ENCODE results near the gene POU5F1.
A peak's percentile ranks its signal among the peaks of the same experiment; 100 is the strongest.
"Not testable (repeated sequence)": the region's sequence is repeated elsewhere in the genome, so short reads cannot be mapped to it uniquely, and the experiment has no call there.

The POU5F1 gene

DNA sequence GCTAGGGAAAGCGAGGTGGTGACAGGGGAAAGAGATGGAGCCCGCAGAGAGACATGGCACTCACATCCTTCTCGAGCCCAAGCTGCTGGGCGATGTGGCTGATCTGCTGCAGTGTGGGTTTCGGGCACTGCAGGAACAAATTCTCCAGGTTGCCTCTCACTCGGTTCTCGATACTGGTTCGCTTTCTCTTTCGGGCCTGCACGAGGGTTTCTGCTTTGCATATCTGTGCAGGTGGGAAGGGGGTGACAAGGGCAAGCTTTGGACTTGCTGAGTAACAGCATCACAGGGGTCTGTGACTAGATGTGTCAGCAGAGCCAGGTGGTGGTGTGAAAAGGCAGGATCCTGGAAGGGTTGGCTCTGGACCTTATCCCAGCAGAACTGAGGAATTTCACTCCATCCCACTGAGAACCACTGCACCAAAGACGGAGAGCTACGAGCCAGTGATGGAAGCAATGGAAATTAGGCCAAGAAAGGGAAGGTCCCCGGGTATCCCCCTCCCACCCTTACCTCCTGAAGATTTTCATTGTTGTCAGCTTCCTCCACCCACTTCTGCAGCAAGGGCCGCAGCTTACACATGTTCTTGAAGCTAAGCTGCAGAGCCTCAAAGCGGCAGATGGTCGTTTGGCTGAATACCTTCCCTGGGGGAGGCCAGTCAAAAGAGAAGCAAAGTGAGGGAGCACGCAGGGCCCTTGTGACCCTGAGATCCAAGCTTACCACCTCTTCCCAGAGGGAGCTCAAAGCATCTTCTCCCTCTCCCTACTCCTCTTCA lies 5.2 kb downstream of the POU5F1 start:
- DNase-seq (ENCODE audit: low spot score): not testable (repeated sequence)

DNA sequence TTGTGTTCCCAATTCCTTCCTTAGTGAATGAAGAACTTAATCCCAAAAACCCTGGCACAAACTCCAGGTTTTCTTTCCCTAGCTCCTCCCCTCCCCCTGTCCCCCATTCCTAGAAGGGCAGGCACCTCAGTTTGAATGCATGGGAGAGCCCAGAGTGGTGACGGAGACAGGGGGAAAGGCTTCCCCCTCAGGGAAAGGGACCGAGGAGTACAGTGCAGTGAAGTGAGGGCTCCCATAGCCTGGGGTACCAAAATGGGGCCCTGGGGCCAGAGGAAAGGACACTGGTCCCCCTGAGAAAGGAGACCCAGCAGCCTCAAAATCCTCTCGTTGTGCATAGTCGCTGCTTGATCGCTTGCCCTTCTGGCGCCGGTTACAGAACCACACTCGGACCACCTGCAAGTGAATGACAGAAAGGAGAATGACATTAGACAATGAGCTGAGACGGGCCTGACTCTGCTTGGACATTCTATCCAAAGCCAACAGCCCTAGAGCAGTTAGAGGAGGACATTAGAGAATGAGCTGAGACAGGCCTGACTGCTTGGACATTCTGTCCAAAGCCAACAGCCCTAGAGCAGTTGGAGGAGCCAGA lies 5.9 kb downstream of the POU5F1 start:
- DNase-seq (ENCODE audit: low spot score): not testable (repeated sequence)

DNA sequence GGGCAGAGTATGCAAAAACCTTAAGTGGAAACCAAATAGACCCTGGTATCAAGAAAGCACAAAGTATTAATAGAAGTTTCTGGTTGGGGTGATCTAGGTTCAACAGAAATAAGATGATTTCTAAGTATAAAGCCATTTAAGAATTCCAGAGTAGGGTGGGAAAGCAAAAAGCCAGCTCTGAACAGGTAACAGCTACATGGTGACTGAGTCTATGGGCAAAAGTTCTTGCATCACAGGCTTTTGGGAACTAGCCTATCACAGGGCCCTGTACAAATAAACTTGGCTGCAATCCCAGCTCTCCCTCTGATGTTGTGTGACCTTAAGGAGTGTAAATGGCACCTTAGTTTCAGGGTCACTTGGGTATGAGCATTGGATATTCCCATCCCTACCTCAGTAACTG lies 6.6 kb downstream of the POU5F1 start:
- DNase-seq (ENCODE audit: low spot score): no peak

DNA sequence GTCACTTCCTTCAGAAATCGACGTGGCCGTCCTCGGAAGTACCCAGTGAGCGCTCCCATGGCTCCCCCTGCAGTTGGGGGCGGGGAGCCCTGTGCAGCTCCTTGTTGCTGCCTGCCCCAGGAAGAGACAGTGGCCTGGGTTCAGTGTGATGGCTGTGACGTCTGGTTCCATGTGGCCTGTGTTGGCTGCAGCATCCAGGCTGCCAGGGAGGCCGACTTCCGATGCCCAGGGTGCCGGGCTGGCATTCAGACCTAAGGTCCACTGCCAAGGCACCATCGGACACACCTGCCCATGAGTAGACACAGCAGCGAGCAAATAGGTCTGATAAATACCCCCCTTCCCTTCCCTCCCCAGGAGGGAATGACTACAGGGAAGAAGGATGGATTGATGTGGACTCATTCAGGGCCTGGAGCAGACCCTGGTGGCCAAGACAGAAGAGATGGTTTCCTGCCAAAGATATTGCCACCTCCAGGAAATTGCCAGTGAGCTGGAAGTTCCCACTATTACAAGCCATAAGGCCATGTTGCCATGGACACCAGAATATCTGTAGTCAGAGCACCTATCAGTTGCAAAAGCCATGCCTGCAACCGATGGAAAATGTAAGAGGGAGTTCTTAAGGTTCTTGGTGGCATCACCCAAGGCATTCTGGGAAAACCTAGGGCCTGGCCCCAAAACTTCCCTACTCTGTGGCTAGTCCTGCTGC lies 7.9 kb downstream of the POU5F1 start:
- no peak for DNase-seq (ENCODE audit: low spot score)

DNA sequence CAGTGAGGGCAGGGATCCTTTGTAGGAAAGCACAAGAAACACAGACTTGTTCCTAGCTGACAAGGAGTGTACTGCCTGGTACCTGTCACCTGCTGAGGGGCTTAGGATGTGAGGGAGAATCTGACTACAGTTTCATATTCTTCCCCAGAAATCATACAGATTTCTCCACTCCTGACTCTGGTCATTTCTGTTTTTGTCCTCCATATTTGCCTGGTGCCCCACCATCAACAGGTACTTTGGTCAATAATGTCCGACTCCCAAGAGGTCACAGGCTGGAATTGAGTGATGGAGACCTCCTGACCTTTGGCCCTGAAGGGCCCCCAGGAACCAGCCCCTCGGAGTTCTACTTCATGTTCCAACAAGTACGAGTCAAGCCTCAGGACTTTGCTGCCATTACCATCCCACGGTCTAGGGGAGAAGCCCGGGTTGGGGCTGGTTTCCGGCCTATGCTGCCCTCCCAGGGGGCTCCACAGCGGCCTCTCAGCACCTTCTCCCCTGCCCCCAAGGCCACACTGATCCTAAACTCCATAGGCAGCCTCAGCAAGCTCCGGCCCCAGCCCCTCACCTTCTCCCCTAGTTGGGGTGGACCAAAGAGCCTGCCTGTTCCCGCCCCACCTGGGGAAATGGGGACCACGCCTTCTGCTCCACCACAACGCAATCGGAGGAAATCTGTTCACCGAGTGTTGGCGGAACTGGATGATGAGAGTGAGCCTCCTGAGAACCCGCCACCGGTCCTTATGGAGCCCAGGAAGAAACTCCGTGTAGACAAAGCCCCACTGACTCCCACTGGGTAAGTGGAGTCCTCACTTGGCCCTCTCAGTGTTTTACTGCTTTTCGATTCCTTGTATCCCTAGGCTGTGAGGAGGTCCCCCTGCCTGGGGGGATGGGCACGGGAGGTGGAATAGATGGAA lies 9.0 kb downstream of the POU5F1 start:
- DNase-seq (ENCODE audit: low spot score): no peak

DNA sequence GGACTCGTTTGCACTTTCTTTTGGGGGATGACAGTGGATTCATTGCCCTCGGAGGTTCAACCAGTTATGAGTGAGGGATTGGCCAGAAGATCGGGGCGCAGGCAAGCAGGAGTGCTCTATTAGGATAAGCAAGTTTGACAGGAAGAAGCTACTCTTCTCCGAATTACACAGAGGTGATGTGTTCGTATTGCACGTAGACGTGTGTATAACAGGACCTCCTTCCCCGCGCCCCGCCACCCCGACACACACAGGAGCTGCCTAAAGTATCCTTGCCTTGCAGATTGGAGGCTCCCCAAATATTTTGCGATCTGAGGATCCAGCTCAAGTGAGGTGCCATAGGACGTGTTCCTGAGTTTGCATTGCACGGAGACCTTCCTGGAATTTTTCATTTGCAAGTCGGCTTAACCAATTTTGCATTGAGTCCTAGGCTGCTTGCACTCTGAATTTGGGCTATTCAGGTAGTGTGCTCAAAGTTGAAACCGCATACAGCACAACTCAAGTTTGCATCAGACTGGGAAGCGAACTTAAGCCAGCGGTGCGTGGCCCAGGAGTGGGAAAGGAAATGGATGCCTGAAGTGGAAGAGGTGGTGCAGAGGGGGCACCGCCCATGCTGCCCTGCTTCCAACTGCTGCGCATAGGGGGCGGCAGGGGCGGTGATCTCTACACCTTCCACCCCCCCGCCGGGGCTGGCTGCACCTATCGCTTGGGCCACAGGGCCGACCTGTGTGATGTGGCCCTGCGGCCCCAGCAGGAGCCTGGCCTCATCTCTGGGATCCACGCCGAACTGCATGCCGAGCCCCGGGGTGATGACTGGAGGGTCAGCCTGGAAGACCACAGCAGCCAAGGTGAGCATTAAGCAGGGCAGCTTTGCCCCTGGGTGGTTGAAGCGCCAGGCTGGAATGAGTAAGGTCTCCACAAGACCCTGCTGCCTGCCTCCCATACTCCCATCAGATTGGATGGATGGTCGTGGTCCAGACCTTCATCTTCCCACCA lies 11.3 kb downstream of the POU5F1 start:
- DNase-seq (ENCODE audit: low spot score): peak; percentile 9

DNA sequence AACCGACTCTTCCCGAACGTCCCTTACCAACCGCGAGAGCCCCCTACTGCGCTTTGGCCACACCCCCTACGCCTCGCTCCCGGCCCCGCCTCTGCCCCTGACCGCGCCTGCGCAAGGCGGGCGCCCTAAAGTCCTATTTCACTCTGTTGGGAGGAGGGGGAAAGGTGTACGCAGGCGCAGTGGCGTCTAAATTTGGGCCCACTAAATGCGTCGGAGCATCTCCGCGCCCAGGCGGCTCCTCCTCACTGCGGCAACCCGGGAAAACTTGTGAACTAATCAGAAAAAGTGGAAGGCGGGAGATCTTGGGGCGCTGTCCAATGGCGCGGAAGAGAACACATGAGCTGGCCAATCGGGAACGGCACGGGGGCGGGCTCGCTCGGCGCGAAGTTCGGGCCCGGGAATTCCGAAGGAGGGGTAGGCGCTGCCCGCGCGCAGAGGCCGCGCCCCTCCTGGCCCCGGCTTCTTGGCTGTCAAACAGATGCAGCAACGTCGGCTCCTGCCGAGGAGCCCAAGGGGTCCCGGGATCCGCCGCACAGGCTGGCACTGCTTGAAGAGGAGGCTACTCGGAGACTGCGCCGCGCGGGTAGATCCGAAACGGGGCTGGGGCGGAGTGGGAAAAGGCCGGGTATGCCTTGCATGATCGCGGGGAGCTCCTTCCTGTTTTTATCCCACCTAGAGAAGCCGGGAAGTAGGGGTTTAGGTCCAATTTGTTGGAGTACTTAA lies 12.2 kb downstream of the POU5F1 start, which contains the start of gene TCF19:
Gene TCF19 (plus strand): TSS at position 450 of the 723 bp plus-strand sequence. CDS start 881 bp downstream, outside the sequence.
- peak; percentile 99 for DNase-seq (ENCODE audit: low spot score)

DNA sequence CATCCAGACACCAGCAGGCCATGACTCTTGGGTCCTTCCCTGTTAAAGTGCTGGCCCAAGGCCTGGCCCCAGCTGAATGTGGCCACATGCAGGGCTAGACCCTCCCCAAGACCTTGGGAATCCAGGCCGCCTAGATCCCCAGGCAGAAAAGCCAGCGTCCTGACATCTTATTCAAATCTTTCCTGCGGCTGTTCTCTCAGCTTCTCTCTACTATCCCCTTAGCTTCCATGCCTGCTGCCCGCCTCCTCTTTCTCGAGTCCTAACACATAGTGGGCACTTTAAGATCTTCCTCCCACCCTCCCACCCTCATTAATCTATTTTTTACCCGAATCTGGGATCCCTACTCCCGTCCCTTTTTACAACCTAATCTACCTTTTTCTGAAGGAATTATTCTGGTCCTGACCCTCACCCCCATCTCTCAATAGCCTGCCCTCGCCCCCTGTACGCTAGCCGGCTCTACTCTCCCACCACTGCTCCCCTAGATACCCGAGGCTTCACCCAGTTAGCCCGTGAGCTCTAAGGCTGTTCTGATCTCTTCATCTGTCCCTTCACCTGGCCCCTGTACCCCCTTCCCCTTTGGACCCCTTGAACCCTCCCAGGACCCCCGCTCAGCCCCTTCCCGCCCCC lies 12.9 kb downstream of the POU5F1 start, which contains the start of gene CCHCR1:
Gene CCHCR1 (minus strand): TSS at position 290 of the 627 bp plus-strand sequence. CDS start 202 bp downstream, at position 88.
- no peak for DNase-seq (ENCODE audit: low spot score)

DNA sequence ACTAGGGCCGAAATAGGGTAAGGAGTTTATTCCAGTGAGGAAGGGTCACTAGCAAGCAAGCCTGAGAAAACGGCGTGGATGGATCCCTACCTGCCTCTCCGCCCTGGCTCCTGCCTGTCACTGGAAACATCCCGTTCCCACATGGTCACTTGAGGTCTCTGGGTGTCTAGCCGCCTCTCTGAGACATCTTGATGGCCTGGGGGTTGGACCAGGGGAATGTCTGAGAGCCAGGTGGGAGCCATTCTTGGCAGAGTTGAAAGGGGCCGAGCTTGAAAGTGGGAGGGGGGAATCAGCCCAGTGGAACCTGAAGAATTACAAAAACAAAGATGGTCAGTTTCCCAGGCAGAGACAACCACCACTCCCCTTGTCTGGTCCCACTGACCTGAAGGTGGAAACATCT lies 13.8 kb downstream of the POU5F1 start:
- no peak for DNase-seq (ENCODE audit: low spot score)

DNA sequence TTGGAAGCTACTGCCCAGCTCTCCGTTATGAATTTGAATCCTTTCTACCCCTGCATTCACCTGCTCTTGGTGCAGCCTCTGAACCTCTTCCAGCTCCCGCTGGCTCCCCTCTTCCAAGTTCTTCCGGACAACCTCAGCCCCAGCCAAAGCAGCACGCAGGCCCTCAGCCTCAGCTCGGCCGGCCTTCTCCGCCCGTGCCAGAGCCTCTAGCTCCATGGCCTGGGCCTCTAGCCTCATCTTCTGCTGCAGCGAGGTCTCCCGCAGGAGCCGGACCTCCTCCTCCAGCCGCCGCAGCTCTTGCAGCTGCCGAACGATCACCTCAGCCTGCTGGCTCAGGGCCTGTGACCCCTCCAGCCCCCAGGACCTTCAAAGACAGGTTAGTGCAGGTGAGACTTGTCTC lies 16.0 kb downstream of the POU5F1 start:
- no peak for DNase-seq (ENCODE audit: low spot score)

DNA sequence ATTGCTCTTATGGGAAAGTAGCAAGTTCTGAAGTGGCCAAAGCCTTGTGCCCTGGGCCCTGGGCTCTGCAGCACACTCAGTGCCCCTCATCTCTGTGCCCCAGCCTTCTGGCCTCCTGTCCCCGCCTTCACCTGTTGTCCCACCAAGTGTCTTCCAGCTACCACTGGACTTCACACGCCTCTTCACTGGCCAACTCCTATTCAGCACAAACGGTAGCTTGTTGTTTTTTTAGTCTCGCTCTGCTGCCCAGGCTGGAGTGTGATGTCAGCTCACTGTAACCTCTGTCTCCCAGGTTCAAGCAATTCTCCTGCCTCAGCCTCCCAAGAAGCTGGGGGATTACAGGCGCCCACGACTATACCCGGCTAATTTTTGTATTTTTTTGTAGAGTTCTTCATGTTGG lies 17.7 kb downstream of the POU5F1 start:
- DNase-seq (ENCODE audit: low spot score): no peak

DNA sequence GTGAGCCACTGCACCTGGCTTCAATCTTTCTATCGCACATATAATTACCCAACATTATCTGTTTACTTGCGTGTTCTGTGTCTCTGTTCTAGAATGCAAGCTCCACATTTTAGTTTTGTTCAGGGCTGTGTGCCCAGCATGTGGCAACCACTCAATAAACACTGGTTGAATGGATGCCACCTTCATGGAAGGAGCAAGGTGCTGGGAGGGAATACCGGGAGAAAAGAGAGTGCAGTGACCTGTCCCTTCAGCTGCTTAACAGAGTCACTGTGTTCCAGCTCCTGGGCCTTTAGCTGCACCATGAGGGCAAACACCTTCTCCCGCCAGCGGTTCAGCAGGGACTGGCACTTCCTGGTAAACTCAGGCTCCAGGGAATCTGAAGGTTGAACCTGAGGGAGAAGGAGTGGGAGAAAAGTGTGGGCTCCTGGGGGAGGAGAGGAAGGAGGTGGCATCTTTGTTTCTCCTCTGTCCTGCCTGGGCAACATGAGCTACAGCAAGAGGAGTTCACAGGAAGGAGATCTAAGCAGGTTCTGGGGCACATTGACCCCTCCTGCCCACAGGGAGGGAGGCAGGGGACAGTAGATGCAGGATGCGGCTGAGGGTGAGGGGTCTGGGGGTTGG lies 20.5 kb downstream of the POU5F1 start:
- DNase-seq (ENCODE audit: low spot score): no peak

DNA sequence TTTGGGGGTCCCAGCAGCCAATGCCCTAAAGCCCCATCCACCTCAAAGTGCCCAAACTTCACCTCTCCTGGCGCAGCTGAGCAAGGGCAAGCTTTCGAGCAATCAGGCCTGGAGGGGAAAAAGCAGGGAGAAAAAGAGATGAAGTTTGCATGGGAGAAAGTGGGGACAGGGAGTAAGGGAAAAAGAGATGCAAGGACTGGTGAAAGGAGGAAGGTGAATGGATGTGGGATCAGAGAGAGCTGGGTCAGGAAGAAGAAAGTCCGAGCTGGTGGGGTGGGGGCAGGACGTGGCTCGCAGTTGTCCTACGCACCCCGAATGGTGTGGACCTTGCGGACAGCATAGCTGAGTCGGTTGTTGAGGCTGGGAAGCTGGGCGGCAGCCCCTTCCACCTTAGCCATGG lies 25.1 kb downstream of the POU5F1 start:
- DNase-seq (ENCODE audit: low spot score): no peak

DNA sequence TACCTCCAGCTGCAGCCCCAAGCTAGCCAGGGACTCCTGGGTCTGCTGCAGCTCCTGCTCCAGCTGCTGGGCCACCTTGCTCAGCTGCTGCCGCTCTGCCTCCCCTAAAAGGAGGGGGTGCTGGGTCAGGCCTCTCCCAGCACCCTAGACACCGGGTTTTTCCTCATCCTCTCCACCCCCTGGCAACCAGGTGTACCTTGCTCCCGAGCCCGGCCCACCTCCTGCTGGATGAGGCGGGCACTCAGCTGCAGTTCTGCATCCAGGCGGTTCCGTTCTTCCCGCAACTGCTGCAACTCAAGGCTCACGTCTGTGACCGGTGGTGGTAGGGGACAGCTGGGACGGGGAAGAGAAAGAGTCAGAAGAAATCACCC lies 25.5 kb downstream of the POU5F1 start:
- DNase-seq (ENCODE audit: low spot score): no peak

DNA sequence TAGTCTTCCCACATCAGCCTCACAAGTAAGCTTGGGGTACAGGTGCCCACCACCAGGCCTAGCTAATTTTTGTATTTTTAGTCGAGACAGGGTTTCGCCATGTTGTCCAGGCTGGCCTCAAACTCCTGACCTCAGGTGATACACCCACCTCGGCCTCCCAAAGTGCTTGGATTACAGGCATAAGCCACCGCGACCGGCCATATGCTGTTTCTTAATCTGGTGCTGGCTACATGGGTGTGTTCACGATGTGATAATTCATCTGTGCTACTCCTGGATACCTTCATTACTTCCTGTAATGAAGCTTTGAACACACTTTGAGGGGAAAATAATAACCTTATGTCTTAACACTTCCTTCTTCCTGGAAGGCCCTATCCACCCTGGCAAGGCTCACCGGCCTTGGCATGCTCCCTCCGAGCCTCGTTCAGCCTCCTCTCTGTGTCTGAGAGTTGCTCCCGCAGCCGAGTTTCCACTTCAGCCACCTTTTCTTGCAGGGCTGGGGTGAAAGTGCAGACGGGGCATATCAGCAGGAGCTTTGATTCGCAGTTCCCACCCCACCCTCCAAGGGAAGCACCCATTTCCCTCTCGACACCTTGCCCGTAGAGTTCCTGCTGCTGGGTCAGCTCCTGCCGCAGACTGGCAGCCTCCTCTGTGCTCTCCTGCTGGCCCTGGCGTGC lies 26.0 kb downstream of the POU5F1 start:
- DNase-seq (ENCODE audit: low spot score): no peak

DNA sequence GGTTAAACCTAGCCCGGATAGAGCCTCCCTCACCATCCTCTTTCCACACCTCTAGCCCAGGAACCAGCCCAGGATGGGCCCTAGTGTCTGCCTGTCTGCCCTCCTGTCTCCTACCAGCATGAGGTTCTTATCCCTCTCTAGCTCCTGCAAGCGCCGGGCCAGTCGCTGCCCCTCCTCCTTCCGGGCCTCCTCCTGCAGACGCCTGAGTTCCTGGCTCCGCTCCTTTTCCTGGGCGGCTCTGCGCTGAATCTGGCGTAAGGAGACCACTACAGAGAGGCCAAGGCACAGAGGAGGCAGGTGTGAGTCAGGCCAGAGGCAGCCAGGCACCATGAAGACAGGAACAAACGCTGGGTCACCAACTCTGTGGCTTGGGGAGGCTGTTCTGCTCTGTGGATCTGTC lies 27.3 kb downstream of the POU5F1 start:
- DNase-seq (ENCODE audit: low spot score): no peak

DNA sequence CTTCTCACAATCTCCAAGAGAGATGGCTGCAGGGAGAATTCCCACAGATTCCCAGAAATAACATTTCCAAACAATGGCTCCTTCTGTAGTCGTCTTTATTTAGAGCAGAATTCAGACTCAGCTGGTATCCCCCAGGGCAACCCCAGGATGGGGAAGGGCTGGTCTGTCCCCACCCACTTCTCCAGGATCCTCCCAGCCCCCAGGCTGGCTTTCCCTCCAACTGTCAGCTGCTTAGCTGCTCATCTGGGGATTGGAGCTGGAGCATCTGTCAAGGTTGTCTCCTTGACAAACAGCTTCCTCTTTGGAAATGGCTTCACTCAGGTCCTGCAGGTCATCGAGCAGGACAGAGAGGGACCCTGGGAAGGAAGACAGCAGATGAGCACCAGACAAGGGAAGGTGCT lies 28.1 kb downstream of the POU5F1 start:
- no peak for DNase-seq (ENCODE audit: low spot score)

DNA sequence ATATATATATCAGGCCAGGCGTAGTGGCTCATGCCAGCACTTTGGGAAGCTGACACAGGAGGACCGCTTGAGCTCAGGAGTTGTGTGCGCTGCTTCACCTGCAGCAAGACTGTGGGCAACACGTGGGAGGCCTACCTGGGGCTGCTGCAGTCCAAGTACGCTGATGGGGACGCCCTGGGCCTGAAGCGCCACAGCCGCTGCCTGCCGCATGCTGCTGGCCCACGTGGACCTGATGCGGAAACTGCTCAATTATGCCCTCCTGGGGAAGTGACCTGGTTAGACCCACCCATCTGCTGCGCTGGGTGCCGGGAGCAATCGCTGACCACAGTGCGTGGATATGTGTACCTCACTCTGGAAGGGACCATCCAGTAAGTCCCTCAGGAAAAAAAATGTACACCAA lies 29.8 kb downstream of the POU5F1 start:
- DNase-seq (ENCODE audit: low spot score): no peak

DNA sequence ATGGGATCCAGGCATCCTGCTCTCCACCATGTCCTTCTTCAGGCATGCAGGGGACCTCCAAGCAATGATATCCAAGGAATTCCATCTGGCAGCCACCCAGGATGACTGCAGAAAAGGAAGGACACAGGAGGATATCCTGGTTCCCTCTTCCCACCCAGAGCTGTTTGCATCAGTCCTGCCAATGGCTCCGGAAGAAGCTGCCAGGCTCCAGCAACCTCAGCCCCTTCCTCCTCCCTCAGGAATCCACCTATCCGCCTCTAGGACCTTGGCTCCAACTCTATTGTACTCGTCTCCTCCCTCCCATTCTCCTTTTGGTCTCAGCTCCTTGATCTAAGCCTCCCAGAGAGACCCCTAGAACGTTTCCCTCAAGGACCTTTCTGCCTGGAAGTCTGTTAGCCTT lies 30.9 kb downstream of the POU5F1 start:
- no peak for DNase-seq (ENCODE audit: low spot score)
